C4-2B (cell line): Measurements from ENCODE around the gene POLR1A.

Source experiments
- CTCF ChIP-seq: fragments of 450-650 bp; conservative IDR thresholded peaks from 2 replicates; pipeline ENCODE4 v1.5.1; 2017; ENCODE audit warnings: mild to moderate bottlenecking
- ZFX ChIP-seq: fragments of 450-650 bp; IDR thresholded peaks from 2 replicates; pipeline ENCODE4 v1.6.1; 2017

- peak; percentile 49 for TF ChIP-seq CTCF
- TF ChIP-seq ZFX: no peak
Measured at GRCh38 chr2:86087936-86088850, 17.5 kb downstream of the POLR1A start.
